HL-60/S4 (cell line): ENCODE results near the gene SLC44A2.

Source experiments
- in situ Hi-C: fragments of 300-500 bp; cut with MboI; formaldehyde crosslinking; loops from 2 replicates; pipeline ENCODE4 v1.14.3; 2022; ENCODE audit warnings: low sequenced_read_pairs

SLC44A2 gene

GRCh38 chr19:10612499-10613119, 12.7 kb upstream of the SLC44A2 start:
- in situ Hi-C loops, result no loop called here

- in situ Hi-C loops, result no loop called here
Measured at GRCh38 chr19:10615429-10616023, 9.8 kb upstream of the SLC44A2 start.

- in situ Hi-C loops, result no loop called here
Measured at GRCh38 chr19:10617409-10618121, 7.8 kb upstream of the SLC44A2 start.

- in situ Hi-C loops, result no loop called here
Measured at GRCh38 chr19:10618846-10619245, 6.5 kb upstream of the SLC44A2 start.

- in situ Hi-C loops, result no loop called here
Measured at GRCh38 chr19:10620786-10621185, 4.6 kb upstream of the SLC44A2 start.

GRCh38 chr19:10621966-10622365, 3.4 kb upstream of the SLC44A2 start:
- in situ Hi-C loops, result no loop called here

GRCh38 chr19:10624585-10624984, 768 bp upstream of the SLC44A2 start:
- in situ Hi-C loops, result no loop called here

- in situ Hi-C loops, result no loop called here
Measured at GRCh38 chr19:10625762-10626138, 397 bp downstream of the SLC44A2 start.

- in situ Hi-C loops, result no loop called here
Measured at GRCh38 chr19:10631874-10632273, 6.5 kb downstream of the SLC44A2 start.

GRCh38 chr19:10634430-10634829, 9.1 kb downstream of the SLC44A2 start:
- in situ Hi-C loops, result no loop called here

- in situ Hi-C loops, result no loop called here
Measured at GRCh38 chr19:10634963-10635362, 9.6 kb downstream of the SLC44A2 start.

GRCh38 chr19:10636304-10636972, 11.1 kb downstream of the SLC44A2 start:
- in situ Hi-C loops, result no loop called here

GRCh38 chr19:10637894-10638293, 12.5 kb downstream of the SLC44A2 start:
- in situ Hi-C loops, result no loop called here

GRCh38 chr19:10639836-10640235, 14.5 kb downstream of the SLC44A2 start:
- in situ Hi-C loops, result loop anchor here (5.0 kb wide), 1 partner anchor 58 kb away; no protein-coding TSS in a partner anchor

GRCh38 chr19:10640361-10640760, 15.0 kb downstream of the SLC44A2 start:
- in situ Hi-C loops, result loop anchor here (5.0 kb wide), 1 partner anchor 58 kb away; no protein-coding TSS in a partner anchor

GRCh38 chr19:10641248-10641647, 15.9 kb downstream of the SLC44A2 start:
- in situ Hi-C loops, result loop anchor here (5.0 kb wide), 1 partner anchor 59 kb away; no protein-coding TSS in a partner anchor

GRCh38 chr19:10642473-10643171, 17.3 kb downstream of the SLC44A2 start:
- in situ Hi-C loops, result loop anchor here (5.0 kb wide), 1 partner anchor 60 kb away; no protein-coding TSS in a partner anchor

- in situ Hi-C loops, result loop anchor here (5.0 kb wide), 1 partner anchor 61 kb away; no protein-coding TSS in a partner anchor
Measured at GRCh38 chr19:10643172-10643967, 18.0 kb downstream of the SLC44A2 start.

GRCh38 chr19:10643968-10644259, 18.6 kb downstream of the SLC44A2 start:
- in situ Hi-C loops, result loop anchor here (5.0 kb wide), 1 partner anchor 62 kb away; no protein-coding TSS in a partner anchor
